Breast epithelium (tissue), 4 donors: ENCODE results near the gene SIGMAR1. TPM values are rescaled to one million over a fixed set of nuclear protein-coding genes. Genes with fewer than 3 reads are reported as not detected.
"Not testable (repeated sequence)": the region's sequence is repeated elsewhere in the genome, so short reads cannot be mapped to it uniquely, and the experiment has no call there.

Experiments
- DNase-seq, 2 donors: peaks; one replicate each; pipeline ENCODE4 v3.0.0-alpha.2; 2019; ENCODE audit warnings: low spot score in 2 of 2
- H3K27ac ChIP-seq, 2 donors: fragments of 200-600 bp; sonication (generic) in 1 of 2; one replicate each; pipeline ENCODE4 v1.5.1; 2016 to 2019; ENCODE audit warnings: mild to moderate bottlenecking in 1 of 2
- H3K27me3 ChIP-seq, 2 donors: fragments of 200-600 bp; sonication (generic) in 1 of 2; one replicate each; pipeline versions ENCODE4 v1.5.1 to v1.6.0; 2017 to 2019; ENCODE audit warnings: control low read depth in 1 of 2, mild to moderate bottlenecking in 1 of 2
- H3K36me3 ChIP-seq: fragments of 200-600 bp; one replicate; pipeline ENCODE4 v1.5.1; 2019
- H3K4me1 ChIP-seq, 2 donors: fragments of 200-600 bp; sonication (generic); one replicate each; pipeline ENCODE4 v1.5.1; 2016 to 2019; ENCODE audit warnings: control low read depth in 1 of 2
- H3K4me3 ChIP-seq, 3 donors: fragments of 200-600 bp; sonication (generic); 1 replicate in 2 of 3; 2 replicates in 1 of 3; pipeline ENCODE4 v1.5.1; 2016 to 2019; ENCODE audit warnings: mild to moderate bottlenecking in 3 of 3, moderate library complexity in 2 of 3
- H3K9me3 ChIP-seq, 2 donors: fragments of 200-600 bp; sonication (generic) in 1 of 2; one replicate each; pipeline ENCODE4 v1.5.1; 2016 to 2019; ENCODE audit warnings: control low read depth in 1 of 2
- CTCF ChIP-seq, 3 donors: fragments of 450-650 bp; IDR thresholded peaks; one replicate each; pipeline ENCODE4 v1.5.1; 2016 to 2017; ENCODE audit warnings: antibody characterized with exemption in 3 of 3, mild to moderate bottlenecking in 3 of 3, moderate library complexity in 3 of 3
- POLR2A ChIP-seq: fragments of 450-650 bp; IDR thresholded peaks from one replicate; pipeline ENCODE4 v1.6.1; 2016; ENCODE audit warnings: antibody characterized with exemption, mild to moderate bottlenecking, moderate library complexity
- POLR2AphosphoS5 ChIP-seq, 3 donors: sonication (generic); formaldehyde crosslinking; IDR thresholded peaks; one replicate each; pipeline ENCODE4 v1.6.1; 2017; ENCODE audit warnings: antibody characterized with exemption in 3 of 3
- intact Hi-C: fragments of 100-400 bp; cut with DNase I; formaldehyde crosslinking; loops from one replicate; pipeline ENCODE4 v1.15.1; 2023; ENCODE audit warnings: low total_unique reads
- total RNA-seq, 3 donors: library from RNA; depleted of rRNA; stranded (reverse); fragments of >200 nt; gene quantifications; one replicate each; pipeline ENCODE4 v1.1.0, GENCODE V29; 2016

SIGMAR1 gene
- total RNA-seq, 3 donors from 2014 or later: 62.6 to 84.8 (median 70.8) TPM

DNA sequence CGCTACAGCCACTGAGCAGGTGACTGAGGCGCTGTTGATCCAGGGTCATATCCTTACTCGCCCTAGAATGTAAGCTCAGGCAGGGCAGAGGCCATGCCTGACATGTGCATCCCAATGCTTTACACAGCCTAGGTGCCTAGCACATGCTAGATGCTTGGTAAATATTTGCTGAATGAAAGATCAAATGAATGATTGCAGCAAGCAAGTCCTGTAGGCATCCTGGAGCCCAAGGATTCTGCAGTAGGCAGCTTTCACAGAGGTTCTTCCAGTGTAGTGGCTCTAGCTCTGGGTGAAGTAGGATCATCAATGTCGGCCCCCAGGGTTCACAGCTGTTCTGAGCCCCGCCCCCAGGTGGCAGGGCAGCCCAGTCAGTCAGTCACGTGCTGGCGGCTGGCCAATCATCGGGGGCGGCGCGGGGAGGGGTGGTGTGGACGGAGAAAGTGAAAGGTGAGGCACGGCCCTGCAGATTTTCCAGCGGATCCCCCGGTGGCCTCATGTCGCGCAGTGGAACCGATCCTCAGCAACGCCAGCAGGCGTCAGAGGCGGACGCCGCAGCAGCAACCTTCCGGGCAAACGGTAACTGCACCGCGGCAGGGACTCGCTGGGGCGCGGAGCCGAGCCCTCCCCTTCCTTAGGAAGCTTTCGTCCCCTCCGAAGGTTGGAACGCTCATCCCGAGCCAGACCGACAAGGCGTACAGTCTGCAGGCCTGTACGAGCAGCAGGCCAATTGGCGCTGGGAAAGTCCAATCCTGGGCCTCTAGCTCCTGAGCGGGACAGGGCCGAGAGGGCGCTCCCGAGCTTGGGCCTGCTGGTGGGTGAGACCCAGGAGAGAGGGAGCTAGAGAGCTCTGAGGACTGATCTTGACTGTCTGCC is 8.9 kb upstream of the SIGMAR1 start, which contains the start of gene GALT:
Gene GALT (plus strand): TSS at position 465 of the 873 bp plus-strand sequence. CDS start 30 bp downstream, at position 495.
- Histone ChIP-seq H3K4me3 (peak within 1 kb of the TSS; percentile 71 to 78 (median 78)), H3K9me3 (no peaks in the 10 kb centered on the region), H3K27ac (peak within 1 kb of the TSS; percentile 84 to 89), H3K4me1 (peaks cover 4 to 10% of the 10 kb centered on the region in 2 donors), H3K36me3 (no peaks in the 10 kb centered on the region), H3K27me3 (no peaks in the 10 kb centered on the region)
- intact Hi-C loops: no loop called here
- no peak for TF ChIP-seq POLR2A
- TF ChIP-seq CTCF (IDR thresholded peaks at IDR 0.05): peak; percentile 10 to 51 (median 28)
- TF ChIP-seq POLR2AphosphoS5 (IDR thresholded peaks at IDR 0.05): peak; percentile 45 to 50 (median 47)
- peak; percentile 91 to 92 for DNase-seq

GRCh38 chr9:34644766-34645314 is 7.3 kb upstream of the SIGMAR1 start:
- Histone ChIP-seq H3K27me3 (no peaks in the 10 kb centered on the region), H3K4me3 (no peak overlapping the region), H3K9me3 (no peaks in the 10 kb centered on the region), H3K4me1 (peaks cover 4 to 10% of the 10 kb centered on the region in 2 donors), H3K27ac (no peak overlapping the region), H3K36me3 (no peaks in the 10 kb centered on the region)
- no peak for DNase-seq
- intact Hi-C loops: no loop called here
- no peak for TF ChIP-seq CTCF (IDR thresholded peaks at IDR 0.05)
- TF ChIP-seq POLR2AphosphoS5 (IDR thresholded peaks at IDR 0.05): no peak
- TF ChIP-seq POLR2A: no peak

DNA sequence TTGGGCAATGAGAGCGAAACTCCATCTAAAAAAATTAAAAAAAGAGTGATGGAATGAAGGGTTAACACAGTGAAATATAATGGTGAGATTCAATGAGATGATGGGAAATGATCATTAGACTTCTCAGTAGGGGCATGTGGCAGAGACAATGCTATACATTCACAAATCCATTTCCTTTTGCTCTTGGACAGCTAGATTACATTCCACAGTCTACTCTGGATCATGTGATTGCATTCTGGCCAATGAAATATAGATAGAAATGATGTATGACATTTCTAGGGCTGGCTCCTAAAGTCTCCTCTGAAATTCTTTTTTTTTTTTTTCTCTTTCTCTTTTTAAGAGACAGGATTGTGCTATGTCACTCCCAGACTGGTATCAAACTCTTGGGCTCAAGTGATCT is 5.1 kb upstream of the SIGMAR1 start:
- H3K27me3 ChIP-seq: no peaks in the 10 kb centered on the region
- no peaks in the 10 kb centered on the region for H3K9me3 ChIP-seq
- peaks cover 2 to 4% of the 10 kb centered on the region in 2 donors for H3K4me1 ChIP-seq
- no peak overlapping the region for H3K27ac ChIP-seq
- intact Hi-C loops: no loop called here
- TF ChIP-seq POLR2AphosphoS5 (IDR thresholded peaks at IDR 0.05): no peak
- TF ChIP-seq CTCF (IDR thresholded peaks at IDR 0.05): no peak
- TF ChIP-seq POLR2A: no peak
- H3K36me3 ChIP-seq: no peaks in the 10 kb centered on the region
- no peak overlapping the region for H3K4me3 ChIP-seq
- no peak for DNase-seq

GRCh38 chr9:34639322-34639721 is 1.7 kb upstream of the SIGMAR1 start:
- intact Hi-C loops, H3K27me3 ChIP-seq: not testable (repeated sequence)

DNA sequence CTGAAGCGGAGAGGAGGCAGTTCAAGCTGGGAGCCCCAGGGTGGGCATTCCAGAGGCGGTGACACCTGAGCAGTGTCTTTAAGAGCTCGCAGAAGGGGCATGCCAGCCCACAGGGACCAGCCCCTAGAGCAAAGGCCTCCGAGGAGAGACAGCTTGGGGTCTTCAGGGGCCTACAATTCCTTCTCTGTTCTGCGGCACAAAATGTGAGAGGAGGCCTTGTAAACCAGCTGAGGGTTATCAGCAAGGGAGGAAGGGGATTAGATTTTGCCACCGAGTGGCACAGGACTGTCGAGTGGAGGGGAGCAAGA is 505 bp upstream of the SIGMAR1 start:
- no peak for DNase-seq
- Histone ChIP-seq H3K4me1 (peaks cover 0 to 4% of the 10 kb centered on the region in 2 donors), H3K27me3 (no peaks in the 10 kb centered on the region), H3K36me3 (no peaks in the 10 kb centered on the region), H3K27ac (peak overlapping the region; percentile 90 to 91), H3K4me3 (peak overlapping the region; percentile 66 to 97 (median 82)), H3K9me3 (no peaks in the 10 kb centered on the region)
- intact Hi-C loops: no loop called here
- TF ChIP-seq POLR2A: no peak
- TF ChIP-seq POLR2AphosphoS5 (IDR thresholded peaks at IDR 0.05): no peak
- TF ChIP-seq CTCF (IDR thresholded peaks at IDR 0.05): no peak

More at GRCh38 chr9:34639322-34639721, 1.7 kb upstream of the SIGMAR1 start:
- not testable (repeated sequence) for H3K9me3 ChIP-seq, H3K27ac ChIP-seq, H3K4me1 ChIP-seq, H3K36me3 ChIP-seq, DNase-seq, H3K4me3 ChIP-seq
